Peyer's patch (tissue), 4 donors: ENCODE results near the gene QPCT. TPM values are rescaled to one million over a fixed set of nuclear protein-coding genes. Genes with fewer than 3 reads are reported as not detected.
"Not testable (repeated sequence)": the region's sequence is repeated elsewhere in the genome, so short reads cannot be mapped to it uniquely, and the experiment has no call there.

Experiments used
- DNase-seq, 3 donors: peaks; one replicate each; pipeline ENCODE4 v3.0.0-alpha.2; 2017 to 2019
- H3K27ac ChIP-seq, 4 donors: fragments of 200-600 bp; sonication (generic); one replicate each; pipeline ENCODE4 v1.5.1; 2016 to 2019
- H3K27me3 ChIP-seq, 2 donors: fragments of 200-600 bp; sonication (generic); one replicate each; pipeline ENCODE4 v1.5.1; 2019
- H3K36me3 ChIP-seq, 3 donors: fragments of 200-600 bp; sonication (generic); one replicate each; pipeline ENCODE4 v1.5.1; 2016 to 2019
- H3K4me1 ChIP-seq, 4 donors: fragments of 200-600 bp; sonication (generic); one replicate each; pipeline ENCODE4 v1.5.1; 2016 to 2019
- H3K4me3 ChIP-seq, 4 donors: fragments of 200-600 bp; sonication (generic); 1 replicate in 3 of 4; 2 replicates in 1 of 4; pipeline ENCODE4 v1.5.1; 2016 to 2019; ENCODE audit warnings: mild to moderate bottlenecking in 1 of 4
- H3K9me3 ChIP-seq, 4 donors: fragments of 200-600 bp; sonication (generic); one replicate each; pipeline ENCODE4 v1.5.1; 2016 to 2019; ENCODE audit warnings: mild to moderate bottlenecking in 1 of 4
- CTCF ChIP-seq, 6 experiments: fragments of 450-650 bp in 4 of 6; fragments of 200-600 bp in 2 of 6; sonication (generic) in 1 of 6; IDR thresholded peaks; one replicate each; pipeline ENCODE4 v1.5.1; 2017 to 2019; ENCODE audit warnings: antibody characterized with exemption in 6 of 6, mild to moderate bottlenecking in 3 of 6, moderate library complexity in 1 of 6
- POLR2A ChIP-seq, 2 donors: fragments of 450-650 bp; IDR thresholded peaks; one replicate each; pipeline ENCODE4 v1.5.1; 2017; ENCODE audit warnings: antibody characterized with exemption in 2 of 2, mild to moderate bottlenecking in 2 of 2, moderate library complexity in 2 of 2
- total RNA-seq, 4 donors: library from RNA; depleted of rRNA; stranded (reverse); fragments of >200 nt; gene quantifications; one replicate each; pipeline ENCODE4 v1.1.0, GENCODE V29; 2016

QPCT gene
- 1 to 10 TPM in 1 of 4 donors, under 1 TPM in 2, not detected in 1; 0.66 to 1.6 (median 0.88) TPM for total RNA-seq

DNA sequence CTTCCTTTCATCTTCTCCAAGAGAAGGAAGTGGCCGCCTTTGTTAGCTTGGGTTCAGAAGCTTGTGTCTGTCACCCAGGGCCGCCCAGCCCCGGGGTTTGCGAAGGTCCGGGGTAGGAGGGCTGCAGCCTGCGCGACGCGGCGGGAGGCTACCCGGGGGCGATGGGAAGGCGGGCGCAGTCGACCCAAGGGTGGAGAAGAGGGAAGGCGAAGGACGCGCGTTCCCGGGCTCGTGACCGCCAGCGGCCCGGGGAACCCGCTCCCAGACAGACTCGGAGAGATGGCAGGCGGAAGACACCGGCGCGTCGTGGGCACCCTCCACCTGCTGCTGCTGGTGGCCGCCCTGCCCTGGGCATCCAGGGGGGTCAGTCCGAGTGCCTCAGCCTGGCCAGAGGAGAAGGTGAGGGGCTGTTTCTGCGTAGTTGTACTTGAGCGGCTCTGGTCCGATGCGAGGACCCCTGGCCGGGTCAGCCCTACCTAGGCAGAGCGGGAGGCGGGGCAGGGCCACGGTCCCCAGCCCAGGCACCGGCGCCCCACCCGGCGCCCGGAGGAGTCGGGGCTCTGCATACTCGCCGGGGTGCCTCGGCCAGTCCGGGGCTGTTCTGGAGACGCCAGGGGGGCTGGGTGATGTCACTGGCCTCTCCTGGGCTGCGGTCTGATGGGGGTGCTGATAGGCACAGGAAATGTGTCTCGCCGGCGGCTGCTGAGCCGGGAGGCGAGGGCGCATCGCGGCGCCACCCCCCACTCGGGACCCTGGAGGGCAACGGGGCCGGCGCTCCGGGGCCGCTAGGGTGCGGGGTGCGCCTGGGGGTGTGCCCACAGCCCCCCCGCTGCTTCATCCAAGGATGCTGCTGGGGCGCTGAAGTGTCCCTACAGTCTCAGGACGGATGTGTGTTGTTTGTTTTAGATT, at the start of gene QPCT:
Gene QPCT, plus strand, starts transcription at position 178 of the 909 bp plus-strand sequence. Its CDS starts 102 bp downstream, at position 280.
- Histone ChIP-seq H3K27me3 (no peaks in the 10 kb centered on the region), H3K27ac (peak within 1 kb of the TSS; percentile 39 to 70 (median 67))

DNA sequence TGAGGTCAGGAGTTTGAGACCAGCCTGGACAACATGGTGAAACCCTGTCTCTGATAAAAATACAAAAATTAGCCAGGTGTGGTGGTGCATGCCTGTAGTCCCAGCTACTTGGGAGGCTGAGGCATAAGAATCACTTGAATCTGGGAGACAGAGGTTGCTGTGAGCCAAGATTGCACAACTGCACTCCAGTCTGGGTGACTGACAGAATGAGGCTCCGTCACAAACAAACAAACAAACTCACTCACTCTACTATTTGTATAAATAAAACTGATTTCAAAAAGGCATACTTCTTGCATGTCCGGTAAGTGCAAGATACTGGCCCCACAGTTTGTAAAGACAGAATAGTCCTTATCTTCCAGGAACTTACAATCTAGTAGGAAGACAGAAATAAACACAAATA, 49.6 kb upstream of the QPCT start:
- not testable (repeated sequence) for H3K9me3 ChIP-seq, DNase-seq, H3K4me3 ChIP-seq, H3K4me1 ChIP-seq, H3K27ac ChIP-seq, H3K27me3 ChIP-seq, H3K36me3 ChIP-seq

More for the DNA sequence above, at the start of gene QPCT:
- TF ChIP-seq CTCF (IDR thresholded peaks at IDR 0.05) (no peak), POLR2A (IDR thresholded peaks at IDR 0.05) (no peak)
- H3K4me3 ChIP-seq: peak within 1 kb of the TSS; percentile 56 to 83 (median 68)
- no peaks in the 10 kb centered on the region for H3K9me3 ChIP-seq
- peaks cover 0 to 15% (median 0%) of the 10 kb centered on the region in 4 donors for H3K4me1 ChIP-seq
- DNase-seq: peak; percentile 61 to 86 (median 70)
- no peaks in the 10 kb centered on the region for H3K36me3 ChIP-seq

GRCh38 chr2:37295469-37296073, 48.9 kb upstream of the QPCT start:
- DNase-seq: no peak
- H3K4me3 ChIP-seq: no peak overlapping the region
- no peaks in the 10 kb centered on the region for H3K9me3 ChIP-seq
- H3K27ac ChIP-seq: no peak overlapping the region
- peaks cover 0 to 8% (median 0%) of the 10 kb centered on the region in 4 donors for H3K4me1 ChIP-seq
- no peaks in the 10 kb centered on the region for H3K27me3 ChIP-seq
- H3K36me3 ChIP-seq: peaks cover 0 to 1% (median 0%) of the 10 kb centered on the region in 3 donors
- TF ChIP-seq POLR2A (IDR thresholded peaks at IDR 0.05) (no peak), CTCF (IDR thresholded peaks at IDR 0.05) (no peak)

DNA sequence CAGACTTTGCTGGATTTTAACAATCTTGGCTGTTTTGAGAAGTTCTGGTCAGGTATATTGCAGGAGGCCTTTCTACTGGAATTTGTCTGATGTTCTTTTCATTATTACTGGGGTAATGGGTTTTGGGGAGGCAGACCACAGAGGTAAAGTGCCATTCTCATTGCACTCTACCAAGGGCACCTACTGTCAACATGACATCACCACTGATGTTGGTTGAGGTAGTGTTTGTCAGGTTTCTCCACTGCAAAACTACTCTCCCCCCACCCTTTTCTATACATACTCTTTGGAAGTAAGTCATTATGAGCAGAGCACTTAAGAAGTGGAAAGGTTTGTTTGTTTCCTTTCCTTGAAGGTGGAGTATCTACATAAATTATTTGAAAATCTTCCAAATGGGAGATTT, 46.8 kb upstream of the QPCT start:
- no peak overlapping the region for H3K4me3 ChIP-seq
- peaks cover 0 to 8% (median 0%) of the 10 kb centered on the region in 4 donors for H3K4me1 ChIP-seq
- no peak for DNase-seq
- no peaks in the 10 kb centered on the region for H3K27me3 ChIP-seq
- no peaks in the 10 kb centered on the region for H3K36me3 ChIP-seq
- no peak for TF ChIP-seq CTCF (IDR thresholded peaks at IDR 0.05)
- no peaks in the 10 kb centered on the region for H3K9me3 ChIP-seq
- no peak overlapping the region for H3K27ac ChIP-seq

DNA sequence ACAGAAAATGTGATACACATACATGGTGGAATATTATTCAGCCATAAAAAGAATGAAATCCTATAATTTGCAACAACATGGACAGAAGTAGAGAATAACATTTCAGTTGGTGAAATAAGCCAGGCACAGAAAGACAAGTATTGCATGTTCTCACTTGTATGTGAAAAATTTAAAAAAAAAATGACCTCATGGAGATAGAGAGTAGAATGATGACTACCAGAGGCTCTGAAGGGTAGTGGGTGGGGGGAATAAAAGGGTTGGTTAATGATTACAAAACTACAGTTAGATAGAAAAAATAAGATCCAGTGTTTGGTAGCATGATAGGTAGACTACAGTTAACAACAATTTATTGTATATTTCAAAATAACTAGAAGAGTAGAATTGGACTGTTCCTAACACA, 44.3 kb upstream of the QPCT start:
- Histone ChIP-seq H3K4me1 (peaks cover 0 to 12% (median 0%) of the 10 kb centered on the region in 4 donors), H3K27me3 (no peaks in the 10 kb centered on the region), H3K9me3 (no peaks in the 10 kb centered on the region), H3K27ac (no peak overlapping the region), H3K36me3 (no peaks in the 10 kb centered on the region), H3K4me3 (no peak overlapping the region)
- DNase-seq: no peak
- TF ChIP-seq CTCF (IDR thresholded peaks at IDR 0.05) (no peak), POLR2A (IDR thresholded peaks at IDR 0.05) (no peak)

- no peaks in the 10 kb centered on the region for H3K27me3 ChIP-seq
- DNase-seq: no peak
- no peak overlapping the region for H3K27ac ChIP-seq
- no peaks in the 10 kb centered on the region for H3K9me3 ChIP-seq
- peaks cover 0 to 12% (median 0%) of the 10 kb centered on the region in 4 donors for H3K4me1 ChIP-seq
- no peak overlapping the region for H3K4me3 ChIP-seq
- TF ChIP-seq POLR2A (IDR thresholded peaks at IDR 0.05): no peak
- no peak for TF ChIP-seq CTCF (IDR thresholded peaks at IDR 0.05)
- H3K36me3 ChIP-seq: no peaks in the 10 kb centered on the region
These were observed 43.9 kb upstream of the QPCT start for GRCh38 chr2:37300578-37300977.
